Measurements from ENCODE around the gene PAIP1.
"Not testable (repeated sequence)": the region's sequence is repeated elsewhere in the genome, so short reads cannot be mapped to it uniquely, and the experiment has no call there.

Gene PAIP1

GRCh38 chr5:43556857-43557542 lies at the start of gene PAIP1:
TSS of gene PAIP1 (minus strand) at chr5:43557077. CDS start at chr5:43556846, 231 bp downstream.
- DNase-seq, result peak; percentile 82

GRCh38 chr5:43606351-43606750 lies 49.5 kb upstream of the PAIP1 start:
- DNase-seq, result no peak

- DNase-seq, result no peak
Measured at GRCh38 chr5:43604699-43605098, 47.8 kb upstream of the PAIP1 start.

GRCh38 chr5:43603344-43604217 lies 46.7 kb upstream of the PAIP1 start:
- peak; percentile 85 for DNase-seq

GRCh38 chr5:43602461-43603343 lies 45.8 kb upstream of the PAIP1 start, which contains the start of gene NNT:
TSS of gene NNT (plus strand) at chr5:43603180. CDS start at chr5:43609196, 6,016 bp downstream.
- DNase-seq, result peak; percentile 77

- DNase-seq, result no peak
Measured at GRCh38 chr5:43601454-43602260, 44.8 kb upstream of the PAIP1 start.

- DNase-seq, result not testable (repeated sequence)
Measured at GRCh38 chr5:43598927-43599326, 42.0 kb upstream of the PAIP1 start.

- DNase-seq, result no peak
Measured at GRCh38 chr5:43592363-43592762, 35.5 kb upstream of the PAIP1 start.

GRCh38 chr5:43590700-43591099 lies 33.8 kb upstream of the PAIP1 start:
- DNase-seq, result no peak

GRCh38 chr5:43589310-43589709 lies 32.4 kb upstream of the PAIP1 start:
- DNase-seq, result no peak

- no peak for DNase-seq
Measured at GRCh38 chr5:43588842-43589241, 32.0 kb upstream of the PAIP1 start.

GRCh38 chr5:43584166-43584699 lies 27.4 kb upstream of the PAIP1 start:
- no peak for DNase-seq

GRCh38 chr5:43583724-43584123 lies 26.8 kb upstream of the PAIP1 start:
- DNase-seq, result no peak

- DNase-seq, result no peak
Measured at GRCh38 chr5:43582082-43583005, 25.5 kb upstream of the PAIP1 start.

- DNase-seq, result no peak
Measured at GRCh38 chr5:43581398-43581797, 24.5 kb upstream of the PAIP1 start.

GRCh38 chr5:43580402-43581210 lies 23.7 kb upstream of the PAIP1 start:
- not testable (repeated sequence) for DNase-seq

- DNase-seq, result no peak
Measured at GRCh38 chr5:43573058-43573457, 16.2 kb upstream of the PAIP1 start.

GRCh38 chr5:43572357-43572756 lies 15.5 kb upstream of the PAIP1 start:
- no peak for DNase-seq

- DNase-seq, result no peak
Measured at GRCh38 chr5:43571237-43571636, 14.4 kb upstream of the PAIP1 start.

Data from stimulated activated CD4-positive, alpha-beta T cell treated with anti-CD3 and anti-CD28 coated beads, Interleukin-1b, Interleukin-23, amount 100 ng/mL, for 48 hours (primary cell).